Mammary epithelial cell (primary cell): Measurements from ENCODE around the gene SLFNL1.

Experiments used
- EZH2 ChIP-seq: IDR thresholded peaks from 2 replicates; pipeline ENCODE4 v1.6.1; 2012; ENCODE audit warnings: low read length, inconsistent platforms, borderline replicate concordance
- TF ChIP-seq, protein P1 (sequence below), 2 donors: IDR thresholded peaks in 1 of 2; conservative IDR thresholded peaks in 1 of 2; 2 replicates each; pipeline ENCODE4 v1.5.1; 2011 to 2012; ENCODE audit warnings: inconsistent platforms in 2 of 2, low read length in 2 of 2, mild to moderate bottlenecking in 2 of 2, control low read depth in 1 of 2, low read depth in 1 of 2; ENCODE audit not compliant: insufficient read depth in 1 of 2; ENCODE audit errors: extremely low read depth in 1 of 2

DNA sequence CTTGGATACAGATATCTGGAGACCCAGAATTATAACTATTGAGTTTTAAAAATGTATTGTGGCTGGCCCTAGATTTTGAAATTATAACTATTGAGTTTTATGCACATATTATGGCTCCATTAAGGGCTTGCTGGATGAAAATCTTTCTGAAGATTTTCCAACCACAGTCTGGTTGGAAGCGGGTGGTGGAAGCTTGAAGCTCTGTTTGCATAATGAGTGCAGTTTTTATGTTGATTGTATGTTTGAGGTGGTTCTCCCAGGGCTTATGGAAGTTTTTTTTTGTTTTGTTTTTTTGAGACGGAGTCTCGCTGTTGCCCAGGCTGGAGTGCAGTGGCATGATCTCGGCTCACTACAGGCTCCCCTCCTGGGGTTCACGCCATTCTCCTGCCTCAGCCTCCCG lies 52.1 kb downstream of the SLFNL1 start:
- TF ChIP-seq, protein P1, sequence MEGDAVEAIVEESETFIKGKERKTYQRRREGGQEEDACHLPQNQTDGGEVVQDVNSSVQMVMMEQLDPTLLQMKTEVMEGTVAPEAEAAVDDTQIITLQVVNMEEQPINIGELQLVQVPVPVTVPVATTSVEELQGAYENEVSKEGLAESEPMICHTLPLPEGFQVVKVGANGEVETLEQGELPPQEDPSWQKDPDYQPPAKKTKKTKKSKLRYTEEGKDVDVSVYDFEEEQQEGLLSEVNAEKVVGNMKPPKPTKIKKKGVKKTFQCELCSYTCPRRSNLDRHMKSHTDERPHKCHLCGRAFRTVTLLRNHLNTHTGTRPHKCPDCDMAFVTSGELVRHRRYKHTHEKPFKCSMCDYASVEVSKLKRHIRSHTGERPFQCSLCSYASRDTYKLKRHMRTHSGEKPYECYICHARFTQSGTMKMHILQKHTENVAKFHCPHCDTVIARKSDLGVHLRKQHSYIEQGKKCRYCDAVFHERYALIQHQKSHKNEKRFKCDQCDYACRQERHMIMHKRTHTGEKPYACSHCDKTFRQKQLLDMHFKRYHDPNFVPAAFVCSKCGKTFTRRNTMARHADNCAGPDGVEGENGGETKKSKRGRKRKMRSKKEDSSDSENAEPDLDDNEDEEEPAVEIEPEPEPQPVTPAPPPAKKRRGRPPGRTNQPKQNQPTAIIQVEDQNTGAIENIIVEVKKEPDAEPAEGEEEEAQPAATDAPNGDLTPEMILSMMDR (conservative IDR thresholded peaks at IDR 0.05 in 1 of 2, IDR thresholded peaks at IDR 0.05 in 1 of 2; ENCODE audit: extremely low read depth in 1 of 2, insufficient read depth in 1 of 2, low read depth in 1 of 2, low read length in 2 of 2), result no peak
- TF ChIP-seq EZH2, result no peak
